ENCODE results near the gene KYAT1.
"Not testable (repeated sequence)": the region's sequence is repeated elsewhere in the genome, so short reads cannot be mapped to it uniquely, and the experiment has no call there.

Gene KYAT1

DNA sequence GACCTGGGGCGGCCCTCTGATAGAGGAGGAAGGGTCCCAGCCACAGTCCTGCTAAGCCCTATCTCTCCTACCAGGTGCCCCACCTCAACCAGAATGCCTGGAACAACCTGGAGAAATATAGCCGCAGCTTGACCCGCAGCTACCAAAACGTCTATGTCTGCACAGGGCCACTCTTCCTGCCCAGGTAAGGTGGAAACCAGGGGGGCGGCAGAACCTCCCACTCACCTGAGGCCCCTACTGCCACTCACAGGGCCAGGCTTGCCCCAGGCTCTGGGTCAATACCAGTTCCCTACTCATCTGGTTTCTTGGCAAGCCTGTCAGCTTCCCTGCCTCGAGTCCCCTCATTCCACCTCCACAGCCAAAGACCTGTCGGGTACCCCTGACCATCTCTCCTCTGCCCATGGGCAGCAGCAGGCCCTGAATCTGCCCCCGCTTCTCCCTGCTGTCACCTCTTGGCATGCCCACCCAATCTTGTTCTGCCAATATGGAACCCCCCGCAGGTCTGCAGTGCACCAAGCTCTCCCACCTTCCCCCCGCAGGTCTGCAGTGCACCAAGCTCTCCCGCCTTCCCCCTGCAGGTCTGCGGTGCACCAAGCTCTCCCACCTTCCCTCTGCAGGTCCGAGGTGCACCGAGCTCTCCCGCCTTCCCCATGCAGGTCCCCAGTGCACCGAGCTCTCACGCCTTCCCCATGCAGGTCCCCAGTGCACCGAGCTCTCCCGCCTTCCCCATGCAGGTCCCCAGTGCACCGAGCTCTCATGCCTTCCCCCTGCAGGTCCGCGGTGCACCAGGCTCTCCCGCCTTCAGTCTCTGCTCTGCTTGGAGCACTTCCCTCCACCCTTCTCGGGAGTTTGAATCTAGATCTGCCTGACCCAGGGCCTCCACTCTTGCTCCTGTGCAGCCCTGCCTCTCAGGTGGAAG lies 60.8 kb downstream of the KYAT1 start:
- DNase-seq (ENCODE audit: low read depth in 1 of 2, low spot score in 1 of 2), result no peak

DNA sequence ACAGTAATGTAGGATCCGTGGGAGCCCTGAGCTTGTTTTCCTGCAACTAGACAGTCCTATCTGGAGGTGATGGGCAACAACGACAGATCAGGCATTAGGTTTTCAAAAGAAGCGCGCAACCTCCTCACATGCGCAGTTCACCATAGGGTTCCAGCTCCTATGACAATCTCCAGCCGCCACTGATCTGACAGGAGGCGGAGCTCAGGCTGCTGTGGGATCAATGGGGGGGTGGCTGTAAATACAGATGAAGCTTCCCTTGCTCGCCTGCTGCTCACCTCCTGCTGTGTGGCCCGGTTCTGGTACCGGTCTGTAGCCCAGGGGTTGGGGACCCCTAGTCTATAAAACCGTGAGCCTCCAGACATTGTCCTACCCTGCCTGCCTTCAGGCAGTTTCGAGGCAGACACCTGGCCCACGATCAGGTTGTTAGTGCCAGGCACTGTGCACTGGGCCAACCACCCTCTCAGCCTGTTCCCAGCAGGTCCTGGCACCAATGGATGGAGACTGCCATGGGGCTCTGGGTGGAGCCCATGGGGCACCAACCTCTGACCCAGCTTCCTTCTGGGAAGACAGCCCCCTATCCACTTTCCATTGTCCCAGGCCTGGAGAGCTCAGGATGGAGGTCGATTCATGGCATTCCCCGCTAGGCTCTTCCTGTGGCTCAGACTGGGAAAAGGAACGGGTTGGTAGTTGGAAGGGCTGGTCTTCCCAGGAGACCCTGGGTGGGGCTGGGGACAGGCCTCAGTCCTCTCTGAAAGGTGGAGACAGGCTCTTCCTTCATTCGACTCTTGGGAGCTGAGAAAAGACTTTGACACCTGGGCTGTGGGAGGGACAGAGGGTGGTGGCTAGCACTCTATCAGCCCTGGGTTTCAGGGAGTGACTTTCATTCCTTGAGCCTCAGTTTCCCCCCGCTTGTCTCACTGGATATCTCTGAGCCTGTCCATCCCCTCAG lies 61.8 kb downstream of the KYAT1 start:
- DNase-seq (ENCODE audit: low read depth in 1 of 2, low spot score in 1 of 2), result no peak

DNA sequence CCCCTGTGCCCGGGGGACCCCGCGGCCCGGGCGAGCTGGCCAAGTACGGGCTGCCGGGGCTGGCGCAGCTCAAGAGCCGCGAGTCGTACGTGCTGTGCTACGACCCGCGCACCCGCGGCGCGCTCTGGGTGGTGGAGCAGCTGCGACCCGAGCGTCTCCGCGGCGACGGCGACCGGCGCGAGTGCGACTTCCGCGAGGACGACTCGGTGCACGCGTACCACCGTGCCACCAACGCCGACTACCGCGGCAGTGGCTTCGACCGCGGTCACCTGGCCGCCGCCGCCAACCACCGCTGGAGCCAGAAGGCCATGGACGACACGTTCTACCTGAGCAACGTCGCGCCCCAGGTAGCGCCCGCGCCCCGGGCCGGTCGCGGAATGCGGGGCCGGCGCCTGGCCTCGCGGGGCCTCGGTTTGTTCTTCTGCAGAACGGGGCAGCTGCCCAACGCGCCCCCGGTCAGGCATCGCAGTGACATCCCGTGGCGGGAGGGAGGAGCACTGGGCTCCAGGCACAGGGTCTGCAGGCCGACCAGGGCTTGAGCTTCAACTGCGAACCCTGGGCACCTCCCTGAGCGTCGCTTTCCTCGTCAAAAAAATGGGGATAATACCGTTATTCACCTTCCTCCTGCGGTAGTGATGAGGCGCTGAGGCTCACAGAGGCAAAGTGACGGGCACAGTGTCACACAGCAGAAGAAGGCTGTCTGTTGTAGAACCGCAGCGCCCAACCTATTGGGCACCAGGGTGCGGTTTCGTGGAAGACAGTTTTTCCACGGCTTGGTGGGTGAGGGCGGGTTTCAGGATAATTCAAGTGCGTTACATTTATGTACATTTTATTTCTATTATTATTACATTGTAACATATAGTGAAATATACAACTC lies 62.7 kb downstream of the KYAT1 start:
- DNase-seq (ENCODE audit: low read depth in 1 of 2, low spot score in 1 of 2), result peak in 1 of 2 donors; percentile 18

DNA sequence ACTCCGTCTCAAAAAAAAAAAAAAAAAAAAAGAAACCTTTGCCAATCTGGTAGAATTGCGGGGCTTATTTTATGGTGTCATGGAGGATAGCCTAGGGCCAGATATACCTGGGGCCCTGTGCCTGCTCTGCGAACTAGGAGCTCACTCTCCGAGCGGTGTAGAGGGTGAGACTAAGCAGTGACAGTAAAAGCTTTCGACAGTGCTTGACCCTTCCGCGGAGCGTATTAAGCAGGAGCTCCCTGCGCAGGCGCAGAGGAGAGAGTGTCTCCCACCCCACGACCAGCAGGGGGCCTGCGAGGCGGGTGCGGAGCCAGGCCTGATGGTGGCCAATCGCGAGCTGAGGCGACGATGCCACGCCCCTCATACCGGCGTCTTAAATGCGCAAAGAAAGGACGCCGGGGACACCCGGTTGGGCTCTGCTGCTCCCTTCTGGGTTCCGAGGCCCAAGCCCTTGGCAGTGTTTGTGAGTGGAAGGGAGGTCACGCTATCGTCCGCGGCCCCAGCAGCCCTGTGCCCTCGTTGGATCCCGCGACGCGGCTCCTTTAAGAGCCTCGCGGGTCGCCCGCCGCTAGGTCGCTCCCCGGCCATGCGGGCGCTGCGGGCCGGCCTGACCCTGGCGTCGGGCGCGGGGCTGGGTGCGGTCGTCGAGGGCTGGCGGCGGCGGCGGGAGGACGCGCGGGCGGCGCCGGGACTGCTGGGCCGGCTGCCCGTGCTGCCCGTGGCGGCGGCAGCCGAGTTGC lies 63.5 kb downstream of the KYAT1 start, which contains the start of gene ENDOG:
ENDOG (plus strand) TSS at position 402 of the 740 bp plus-strand sequence; CDS start at position 587, 185 bp downstream.
- DNase-seq (ENCODE audit: low read depth in 1 of 2, low spot score in 1 of 2), result peak; percentile 89 to 95

DNA sequence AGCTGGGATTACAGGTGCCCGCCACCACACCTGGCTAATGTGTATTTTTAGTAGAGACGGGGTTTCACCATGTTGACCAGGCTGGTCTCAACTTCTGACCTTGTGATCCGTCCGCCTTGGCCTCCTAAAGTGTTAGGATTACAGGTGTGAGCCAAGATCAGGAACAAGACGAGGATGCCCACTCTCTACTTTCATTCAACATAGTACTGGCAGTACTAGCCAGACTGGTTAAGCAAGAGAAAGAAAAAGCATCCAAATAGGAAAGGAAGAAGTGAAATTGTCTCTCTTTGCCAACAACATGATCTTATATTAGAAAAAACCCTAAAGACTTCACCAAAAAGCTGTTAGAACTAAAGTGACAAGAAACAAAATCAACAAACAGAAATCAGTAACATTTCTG lies 70.9 kb downstream of the KYAT1 start:
- DNase-seq (ENCODE audit: low read depth in 1 of 2, low spot score in 1 of 2), result no peak

DNA sequence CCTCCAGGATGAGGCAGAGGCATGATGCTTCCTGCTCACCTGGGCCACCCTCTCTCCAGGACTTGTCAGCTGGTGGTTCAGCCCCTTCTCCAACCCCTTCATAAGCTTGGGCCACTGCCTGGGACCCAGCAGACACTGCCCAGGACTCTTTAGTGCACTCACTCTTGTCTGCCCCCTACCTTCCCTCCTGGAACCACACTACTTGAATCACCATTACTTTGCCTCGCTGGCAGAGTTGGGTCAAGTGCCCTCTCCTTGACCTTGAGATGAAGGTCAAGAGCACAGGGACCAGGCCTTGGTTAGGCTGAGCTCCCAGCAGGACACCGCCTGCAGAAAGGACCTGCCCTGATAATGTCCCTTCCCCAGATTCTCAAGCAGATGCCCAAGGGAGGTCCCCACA lies 71.9 kb downstream of the KYAT1 start:
- DNase-seq (ENCODE audit: low read depth in 1 of 2, low spot score in 1 of 2), result no peak

DNA sequence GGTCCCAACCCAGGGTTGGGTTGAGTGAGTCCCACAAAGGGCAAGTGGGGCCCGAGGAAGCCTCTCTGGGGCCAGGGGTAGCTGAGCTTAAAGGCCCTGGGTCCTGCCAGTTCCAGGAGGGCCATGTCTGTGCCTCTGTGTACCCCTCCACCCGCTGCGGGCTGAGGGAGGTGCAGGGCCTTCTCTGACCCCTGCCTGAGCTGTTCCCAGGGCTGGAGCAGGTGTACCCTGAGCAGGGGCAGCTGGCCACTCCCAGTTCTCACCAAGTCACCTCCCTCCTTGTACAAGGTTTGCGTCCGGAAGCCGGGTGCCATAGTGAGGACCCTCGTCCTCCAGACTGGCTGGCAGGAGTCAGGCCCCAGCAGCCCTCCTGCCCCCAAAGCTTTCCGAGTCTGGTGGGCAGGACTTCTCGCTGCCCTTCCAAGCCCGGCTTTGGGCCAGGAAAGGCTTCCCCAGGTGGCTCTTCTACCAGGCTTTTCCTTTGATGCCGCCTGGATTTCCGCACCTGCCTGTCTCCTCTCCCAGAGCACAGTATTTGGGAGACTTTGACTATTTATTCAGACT lies 72.6 kb downstream of the KYAT1 start:
- DNase-seq (ENCODE audit: low read depth in 1 of 2, low spot score in 1 of 2), result no peak

DNA sequence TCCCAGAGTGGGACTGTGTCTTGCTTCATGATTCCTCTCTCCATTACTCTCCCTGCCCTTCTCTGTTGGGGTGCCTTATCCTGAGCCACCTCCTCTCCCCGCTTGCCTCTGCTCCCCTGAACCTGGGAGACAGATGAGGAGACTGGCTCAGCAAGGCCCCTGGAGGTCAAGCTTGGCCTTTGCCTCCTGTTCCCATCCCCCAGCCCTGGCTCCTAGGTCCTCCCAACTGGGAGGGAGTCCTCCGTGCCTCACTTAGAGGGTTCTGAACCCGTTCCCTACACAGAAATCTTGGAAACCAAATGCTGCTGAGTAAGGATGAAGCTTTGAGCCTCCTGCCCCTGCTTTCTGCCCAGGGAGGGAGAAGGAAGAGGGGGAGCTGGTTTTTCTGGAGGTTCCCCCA lies 73.2 kb downstream of the KYAT1 start:
- no peak for DNase-seq (ENCODE audit: low read depth in 1 of 2, low spot score in 1 of 2)

DNA sequence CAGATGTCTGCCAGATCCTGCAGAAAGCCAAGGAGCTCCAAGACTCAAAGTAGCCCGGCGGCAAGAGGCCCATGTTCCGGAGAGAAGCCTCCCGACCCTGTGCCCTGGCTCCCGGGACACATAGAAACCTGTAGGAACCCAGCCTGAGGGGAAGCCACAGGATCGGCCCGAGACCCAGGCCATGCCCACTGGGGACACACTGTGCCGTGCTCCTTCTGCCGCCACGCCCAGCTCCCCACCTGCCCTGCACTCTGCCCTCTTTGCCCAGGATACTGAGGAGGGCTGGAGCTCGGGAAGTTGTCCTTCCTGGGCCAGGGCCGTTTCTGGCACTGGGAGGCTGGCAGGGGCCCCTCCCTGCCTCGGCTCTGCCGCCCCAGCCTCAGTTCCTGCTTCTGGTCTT lies 73.9 kb downstream of the KYAT1 start:
- no peak for DNase-seq (ENCODE audit: low read depth in 1 of 2, low spot score in 1 of 2)

DNA sequence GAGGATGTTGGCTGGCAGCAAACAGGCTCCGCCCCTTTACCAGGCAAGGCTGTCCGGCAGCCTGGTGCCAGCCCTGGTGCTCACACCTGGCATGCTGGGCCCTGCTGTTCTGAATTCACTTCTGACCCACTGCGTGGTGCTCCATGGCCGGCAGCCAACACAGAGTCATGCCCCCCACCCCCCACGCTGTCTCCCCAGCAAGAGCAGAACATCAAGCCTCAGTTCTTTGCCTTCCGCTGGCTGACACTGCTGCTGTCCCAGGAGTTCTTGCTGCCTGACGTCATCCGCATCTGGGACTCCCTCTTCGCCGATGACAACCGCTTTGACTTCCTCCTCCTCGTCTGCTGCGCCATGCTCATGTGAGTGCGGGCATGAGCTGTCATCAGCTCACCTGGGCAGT lies 76.1 kb downstream of the KYAT1 start:
- no peak for DNase-seq (ENCODE audit: low read depth in 1 of 2, low spot score in 1 of 2)

DNA sequence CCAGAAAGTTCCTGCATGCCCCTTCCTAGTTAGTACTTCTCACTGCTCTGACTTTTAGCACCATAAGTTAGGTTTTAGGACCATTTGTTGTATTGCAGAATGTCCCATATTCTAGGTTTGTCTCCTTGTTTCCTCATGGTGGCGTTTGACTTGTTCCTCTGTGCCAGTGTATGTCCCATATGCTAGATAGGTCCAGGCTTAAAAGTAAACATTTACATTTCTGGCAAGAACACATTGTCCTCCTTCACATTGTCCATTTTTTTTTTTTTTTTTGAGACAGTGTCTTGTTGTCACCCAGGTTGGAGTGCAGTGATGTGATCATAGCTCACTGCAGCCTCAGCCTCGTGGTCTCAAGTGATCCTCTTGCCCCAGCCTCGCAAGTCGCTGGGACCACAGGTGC lies 79.3 kb downstream of the KYAT1 start:
- no peak for DNase-seq (ENCODE audit: low read depth in 1 of 2, low spot score in 1 of 2)

DNA sequence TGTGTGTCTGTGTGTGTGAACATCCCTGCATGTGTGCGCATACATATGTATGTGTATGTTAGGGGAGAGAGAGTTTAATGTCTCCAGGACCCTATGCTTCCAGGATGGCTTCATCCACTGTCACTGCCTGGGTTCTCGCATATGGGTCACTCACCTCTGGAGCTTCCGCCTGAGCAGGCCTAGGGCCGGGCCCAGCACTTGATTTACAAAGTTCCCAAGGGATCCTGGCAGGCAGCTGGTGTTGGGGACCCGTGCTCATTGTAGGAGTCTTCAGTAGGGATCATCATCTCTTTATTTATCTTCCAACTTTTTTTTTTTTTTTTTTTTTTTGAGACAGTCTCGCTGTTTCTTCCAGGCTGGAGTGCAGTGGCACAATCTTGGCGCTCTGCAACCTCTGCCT lies 81.7 kb downstream of the KYAT1 start:
- no peak for DNase-seq (ENCODE audit: low read depth in 1 of 2, low spot score in 1 of 2)

DNA sequence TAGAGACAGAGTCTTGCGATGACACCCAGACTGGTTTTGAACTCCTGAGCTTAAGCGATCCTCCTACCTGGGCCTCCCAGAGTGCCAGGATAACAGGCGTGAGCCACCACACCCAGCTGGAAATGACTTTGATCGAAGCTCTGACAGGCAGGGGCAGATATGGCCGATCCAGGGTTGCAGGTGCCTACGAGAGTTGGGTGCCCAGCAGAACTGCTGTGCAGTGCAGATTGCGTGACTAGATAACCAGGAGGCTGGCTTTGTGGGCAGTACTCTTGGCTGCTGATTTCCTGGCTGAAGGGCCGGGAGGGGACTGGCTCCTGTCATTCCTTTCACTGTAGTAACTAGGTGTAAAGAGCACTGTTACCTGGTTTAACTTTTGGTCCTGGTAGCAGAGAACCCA lies 82.9 kb downstream of the KYAT1 start:
- DNase-seq (ENCODE audit: low read depth in 1 of 2, low spot score in 1 of 2), result no peak

DNA sequence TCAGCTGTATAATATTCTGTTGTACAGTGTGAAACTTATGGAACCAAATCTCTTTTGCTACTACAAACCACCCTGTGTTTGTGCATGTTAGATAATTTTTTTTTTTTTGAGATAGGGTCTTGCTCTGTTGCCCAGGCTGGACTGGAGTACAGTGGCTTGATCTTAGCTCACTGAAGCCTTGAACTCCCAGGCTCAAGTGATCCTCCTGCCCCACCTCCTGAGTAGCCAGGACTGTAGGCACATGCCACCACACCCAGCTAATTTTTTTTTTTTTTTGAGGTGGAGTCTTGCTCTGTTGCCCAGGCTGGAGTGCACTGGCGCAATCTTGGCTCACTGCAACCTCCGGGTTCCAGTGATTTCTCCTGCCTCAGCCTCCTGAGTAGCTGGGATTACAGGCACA lies 86.8 kb downstream of the KYAT1 start:
- DNase-seq (ENCODE audit: low read depth in 1 of 2, low spot score in 1 of 2), result not testable (repeated sequence)

DNA sequence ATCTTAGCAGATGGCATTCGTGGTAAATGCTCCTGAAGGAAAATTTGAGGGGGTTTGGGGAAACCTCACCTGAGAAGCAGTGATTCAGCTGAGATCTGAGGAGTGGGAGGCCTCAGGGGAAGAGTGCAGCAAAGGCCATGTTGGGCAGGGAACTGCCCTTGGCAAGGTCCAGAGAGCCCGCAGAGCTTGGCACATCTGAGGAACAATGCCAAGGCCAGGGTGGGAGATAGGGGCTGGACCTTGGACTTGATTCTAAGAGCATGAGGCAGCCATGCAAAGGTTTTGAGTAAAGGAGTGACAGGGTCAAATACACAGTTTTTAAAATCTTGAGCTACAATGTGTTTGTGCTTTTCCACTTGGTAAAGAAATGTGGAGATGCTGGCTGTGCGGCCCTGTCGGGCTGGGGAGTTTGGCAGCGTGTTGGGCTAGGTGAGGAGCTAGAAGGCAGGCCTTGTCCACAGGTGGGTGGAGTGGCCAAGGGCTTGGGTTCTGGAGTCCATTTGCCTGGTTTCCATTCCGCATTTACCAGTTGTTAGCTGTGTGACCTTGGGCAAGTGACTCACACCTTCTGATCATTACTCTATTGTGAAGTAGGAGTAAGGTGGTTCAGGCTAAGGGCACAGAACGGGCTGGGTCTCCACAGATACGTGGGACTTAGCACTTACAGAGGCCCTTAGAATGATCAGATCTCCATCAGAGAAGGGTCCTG lies 88.6 kb downstream of the KYAT1 start:
- DNase-seq (ENCODE audit: low read depth in 1 of 2, low spot score in 1 of 2), result no peak

DNA sequence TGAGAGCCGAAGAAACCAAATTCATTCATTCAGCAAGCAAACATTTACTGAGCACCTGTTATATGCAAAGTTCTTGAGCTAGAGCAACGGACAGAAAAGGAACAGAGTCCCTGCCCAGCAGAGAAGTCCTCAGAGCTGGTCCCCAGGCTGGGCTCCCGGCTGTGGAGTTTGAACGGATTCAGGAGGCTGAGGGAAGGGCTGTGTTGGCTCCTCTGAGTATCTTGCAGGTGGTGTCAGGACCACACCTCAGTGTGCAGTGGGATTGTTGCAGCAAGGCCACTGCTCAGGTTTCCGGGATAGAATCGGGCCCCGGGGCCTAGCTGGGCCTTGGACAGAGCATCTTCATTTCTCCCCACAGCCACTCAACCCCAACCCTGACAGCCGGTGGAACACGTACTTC lies 89.6 kb downstream of the KYAT1 start:
- no peak for DNase-seq (ENCODE audit: low read depth in 1 of 2, low spot score in 1 of 2)

DNA sequence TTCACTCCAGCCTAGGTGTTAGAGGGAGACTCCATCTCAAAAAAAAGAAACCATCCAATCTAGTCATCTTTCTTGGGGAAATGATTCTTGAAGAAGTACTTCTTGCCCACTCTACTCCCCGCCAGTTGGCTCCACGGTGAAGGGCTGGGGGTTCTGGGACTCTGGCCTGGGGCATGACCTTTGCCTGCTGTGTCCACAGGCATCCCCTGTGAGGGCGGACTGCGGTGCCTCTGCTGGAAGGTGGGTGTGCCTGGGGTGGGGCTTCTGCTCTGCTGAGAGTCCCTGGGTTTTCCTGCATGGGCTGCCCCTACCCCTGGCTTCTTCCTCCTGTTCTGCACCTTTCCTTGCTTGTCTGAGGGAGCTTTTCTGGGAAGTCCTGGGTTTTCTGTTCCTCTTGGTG lies 91.2 kb downstream of the KYAT1 start:
- no peak for DNase-seq (ENCODE audit: low read depth in 1 of 2, low spot score in 1 of 2)

DNA sequence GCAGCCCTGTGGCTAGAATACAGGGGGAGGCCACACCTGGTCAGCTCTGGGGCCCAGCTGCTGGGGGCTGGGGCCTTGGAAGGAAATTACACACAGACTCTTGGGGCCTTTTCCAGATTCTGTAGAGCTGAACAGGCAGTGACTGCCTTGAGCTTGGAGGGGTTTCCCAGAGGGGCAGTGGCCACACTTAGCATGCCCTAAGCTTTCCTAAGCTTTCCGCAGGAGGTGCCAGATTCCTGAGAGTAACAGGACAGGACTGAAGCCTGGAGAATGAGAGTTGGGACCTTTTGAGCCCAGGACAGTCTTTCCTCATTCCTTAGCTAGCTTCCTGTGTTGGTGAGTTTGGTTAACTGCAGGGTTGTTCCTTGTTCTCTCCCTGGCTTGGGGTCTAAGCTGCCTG lies 93.3 kb downstream of the KYAT1 start:
- DNase-seq (ENCODE audit: low read depth in 1 of 2, low spot score in 1 of 2), result no peak

DNA sequence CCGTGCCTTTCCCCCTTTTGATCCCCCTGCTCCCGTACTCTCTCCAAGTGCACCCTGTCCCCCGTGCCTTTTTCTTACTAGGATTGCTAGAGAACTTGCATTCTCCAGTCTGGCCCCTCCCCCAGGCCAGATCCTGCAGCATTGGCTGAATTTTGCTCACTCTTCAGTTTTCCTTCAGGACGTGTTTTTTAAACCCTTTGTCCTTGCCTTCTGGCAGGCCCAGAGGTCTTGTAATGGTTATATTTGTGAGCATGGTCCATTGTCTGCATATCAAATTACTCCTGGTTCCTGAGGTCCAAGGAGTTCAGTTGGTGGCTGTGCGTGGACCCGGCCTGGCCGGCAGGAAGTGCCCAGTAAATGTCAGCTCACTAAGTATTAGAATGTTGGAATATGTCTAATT lies 94.1 kb downstream of the KYAT1 start:
- no peak for DNase-seq (ENCODE audit: low read depth in 1 of 2, low spot score in 1 of 2)

All from activated CD4-positive, alpha-beta T cell treated with anti-CD3 and anti-CD28 coated beads, Interleukin-2, amount 50 U/mL, for 24 hours (primary cell).